ENCODE results near the gene MRPS23. TPM values are rescaled to one million over a fixed set of nuclear protein-coding genes. Genes with fewer than 3 reads are reported as not detected.

The MRPS23 gene
- total RNA-seq, 1 donor from 2014 or later = 6.9 TPM

DNA sequence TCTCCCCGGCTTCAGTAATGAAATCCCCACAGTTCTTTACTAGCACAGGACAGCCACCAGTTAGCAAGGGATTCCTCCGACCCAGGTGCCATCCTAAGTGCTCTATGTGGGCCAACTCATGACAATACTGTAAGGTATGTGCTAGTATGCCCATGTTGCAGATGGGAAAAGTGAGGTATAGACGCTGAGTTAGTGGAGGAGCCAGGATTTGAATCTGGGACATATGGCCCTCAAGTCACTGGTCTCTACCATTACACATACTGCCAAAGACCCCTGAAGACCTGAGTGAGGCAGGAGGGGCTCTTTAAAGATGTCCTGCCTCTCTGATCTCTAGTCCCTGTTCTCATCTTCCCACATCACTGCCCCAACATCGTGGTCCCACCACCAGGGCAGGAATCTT is 36.2 kb upstream of the MRPS23 start:
- H3K4me1 ChIP-seq = peaks cover 44% of the 10 kb centered on the region
- peaks cover 0 to 6% of the 10 kb centered on the region in 2 donors for H3K36me3 ChIP-seq

GRCh38 chr17:57885148-57885915 is 35.5 kb upstream of the MRPS23 start:
- DNase-seq (ENCODE audit: extremely low spot score in 2 of 2) = no peak
- Histone ChIP-seq H3K4me3 (no peak overlapping the region), H3K9me3 (no peaks in the 10 kb centered on the region), H3K4me1 (peaks cover 44% of the 10 kb centered on the region), H3K36me3 (peaks cover 0 to 6% of the 10 kb centered on the region in 2 donors), H3K27me3 (no peaks in the 10 kb centered on the region), H3K27ac (no peak overlapping the region)
- TF ChIP-seq POLR2AphosphoS5 (IDR thresholded peaks at IDR 0.05; ENCODE audit: insufficient read depth in 1 of 2, low read depth in 1 of 2) (no peak), CTCF (IDR thresholded peaks at IDR 0.05) (no peak), POLR2A (IDR thresholded peaks at IDR 0.05) (no peak)
- intact Hi-C loops (cut with DNase I) = no loop called here

More for the DNA sequence above, 36.2 kb upstream of the MRPS23 start:
- no peaks in the 10 kb centered on the region for H3K27me3 ChIP-seq
- no peak overlapping the region for H3K4me3 ChIP-seq
- H3K27ac ChIP-seq = no peak overlapping the region
- intact Hi-C loops (cut with DNase I) = no loop called here
- TF ChIP-seq CTCF (IDR thresholded peaks at IDR 0.05) = no peak
- TF ChIP-seq POLR2AphosphoS5 (IDR thresholded peaks at IDR 0.05; ENCODE audit: insufficient read depth in 1 of 2, low read depth in 1 of 2) = no peak
- TF ChIP-seq POLR2A (IDR thresholded peaks at IDR 0.05) = no peak
- H3K9me3 ChIP-seq = no peaks in the 10 kb centered on the region
- DNase-seq (ENCODE audit: extremely low spot score in 2 of 2) = no peak

DNA sequence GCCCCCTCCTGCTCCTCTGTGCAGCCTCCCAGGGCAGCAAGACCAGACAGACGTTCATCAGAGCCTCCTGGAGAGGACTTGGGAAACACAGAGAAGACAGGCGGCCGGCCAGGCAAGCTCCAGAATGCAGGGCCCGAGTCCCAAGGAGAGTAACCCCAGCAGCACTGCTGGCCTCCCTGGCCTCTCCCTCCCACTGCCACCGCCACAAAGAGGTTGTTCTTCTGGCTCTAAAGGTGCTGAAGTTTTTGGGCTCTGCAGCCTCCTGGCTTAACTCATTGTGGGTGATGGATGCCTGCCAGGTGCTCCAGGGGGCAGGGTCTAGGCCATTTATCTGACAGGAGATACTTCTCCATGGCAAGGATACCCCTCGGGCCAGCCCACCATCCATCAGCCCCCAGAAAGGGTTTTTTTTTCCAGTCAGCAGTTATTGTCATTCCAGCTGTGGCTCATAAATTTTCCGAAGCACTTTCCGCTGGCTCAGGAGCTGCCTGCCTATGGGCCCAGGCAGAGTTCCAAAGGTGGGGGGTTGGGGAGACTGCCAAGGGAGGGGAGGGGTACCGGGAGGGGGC is 32.0 kb upstream of the MRPS23 start:
- Histone ChIP-seq H3K9me3 (no peaks in the 10 kb centered on the region), H3K27me3 (no peaks in the 10 kb centered on the region), H3K4me1 (peaks cover 49% of the 10 kb centered on the region), H3K36me3 (peaks cover 0 to 11% of the 10 kb centered on the region in 2 donors), H3K27ac (peak overlapping the region; percentile 76), H3K4me3 (no peak overlapping the region)
- TF ChIP-seq POLR2AphosphoS5 (IDR thresholded peaks at IDR 0.05; ENCODE audit: insufficient read depth in 1 of 2, low read depth in 1 of 2) = peak in 1 of 2 donors; percentile 4
- TF ChIP-seq POLR2A (IDR thresholded peaks at IDR 0.05) = no peak
- no peak for DNase-seq (ENCODE audit: extremely low spot score in 2 of 2)
- intact Hi-C loops (cut with DNase I) = no loop called here

DNA sequence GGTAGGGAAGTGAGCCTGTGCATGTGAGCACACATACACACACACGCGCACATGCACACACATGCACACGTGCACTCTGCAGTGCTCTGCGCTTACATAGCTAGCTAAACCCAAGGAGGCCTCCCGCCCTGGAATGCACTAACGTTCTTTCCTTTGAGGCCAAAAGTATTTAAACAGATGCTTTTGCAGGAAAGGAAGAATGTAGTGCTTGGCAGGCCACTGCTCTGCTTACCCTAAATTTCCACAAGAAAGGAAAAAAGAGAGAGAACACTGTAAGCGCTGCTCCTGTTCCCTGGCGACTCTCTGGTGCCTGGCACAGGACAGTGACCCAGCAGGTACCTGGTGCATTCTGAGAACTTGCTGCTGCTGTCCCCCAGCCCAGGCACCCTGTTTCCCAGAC is 31.3 kb upstream of the MRPS23 start:
- Histone ChIP-seq H3K27me3 (no peaks in the 10 kb centered on the region), H3K4me1 (peaks cover 56% of the 10 kb centered on the region), H3K4me3 (peak overlapping the region in 1 of 2 donors; percentile 9), H3K36me3 (peaks cover 0 to 11% of the 10 kb centered on the region in 2 donors), H3K9me3 (no peaks in the 10 kb centered on the region), H3K27ac (peak overlapping the region; percentile 76)
- intact Hi-C loops (cut with DNase I) = no loop called here
- no peak for TF ChIP-seq POLR2A (IDR thresholded peaks at IDR 0.05)
- no peak for TF ChIP-seq CTCF (IDR thresholded peaks at IDR 0.05)
- no peak for TF ChIP-seq POLR2AphosphoS5 (IDR thresholded peaks at IDR 0.05; ENCODE audit: insufficient read depth in 1 of 2, low read depth in 1 of 2)
- DNase-seq (ENCODE audit: extremely low spot score in 2 of 2) = no peak

- Histone ChIP-seq H3K4me1 (peaks cover 67% of the 10 kb centered on the region), H3K36me3 (peaks cover 0 to 11% of the 10 kb centered on the region in 2 donors), H3K9me3 (no peaks in the 10 kb centered on the region), H3K27me3 (no peaks in the 10 kb centered on the region), H3K4me3 (no peak overlapping the region), H3K27ac (peak overlapping the region; percentile 76)
- intact Hi-C loops (cut with DNase I) = no loop called here
- TF ChIP-seq POLR2A (IDR thresholded peaks at IDR 0.05) = no peak
- no peak for TF ChIP-seq POLR2AphosphoS5 (IDR thresholded peaks at IDR 0.05; ENCODE audit: insufficient read depth in 1 of 2, low read depth in 1 of 2)
- no peak for TF ChIP-seq CTCF (IDR thresholded peaks at IDR 0.05)
- DNase-seq (ENCODE audit: extremely low spot score in 2 of 2) = no peak
Measured at GRCh38 chr17:57880086-57880456, 30.2 kb upstream of the MRPS23 start.
